ENCODE results near the gene C19orf25.
A peak's percentile ranks its signal among the peaks of the same experiment; 100 is the strongest.

C19orf25 gene

DNA sequence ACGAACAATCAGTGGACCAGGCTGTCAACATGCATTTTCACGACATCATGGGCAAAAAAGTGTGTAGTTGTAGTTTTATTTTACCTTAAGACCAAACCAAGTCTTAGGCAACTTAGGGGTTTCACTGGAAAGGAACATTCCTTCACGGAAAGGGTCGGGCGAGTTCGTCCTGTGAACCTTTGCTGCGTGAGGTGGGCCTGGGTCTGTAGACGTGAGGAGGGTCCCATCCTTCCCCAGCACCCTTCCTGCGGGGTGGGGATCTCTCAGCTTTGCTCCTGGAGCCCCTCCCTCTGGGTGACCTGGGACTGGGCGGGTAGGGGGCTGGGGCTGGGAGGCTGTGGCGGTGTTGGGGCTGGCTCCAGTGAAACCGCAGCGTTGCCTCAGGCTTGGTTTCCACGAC, 53.1 kb downstream of the C19orf25 start:
- DNase-seq (ENCODE audit: insufficient read length, low spot score) (no peak), FAIRE-seq (no peak)
- TF ChIP-seq TAF1 (IDR thresholded peaks at IDR 0.05; ENCODE audit: low read depth, low read length): no peak
- TF ChIP-seq POLR2AphosphoS5 (IDR thresholded peaks at IDR 0.05; ENCODE audit: low read depth, low read length): no peak
- no peak for TF ChIP-seq POLR2A (IDR thresholded peaks at IDR 0.05; ENCODE audit: low read depth, low read length)
- TF ChIP-seq PAX5 (IDR thresholded peaks at IDR 0.05; ENCODE audit: insufficient read depth, low read length, severe bottlenecking): no peak
- TF ChIP-seq POU2F2 (IDR thresholded peaks at IDR 0.05; ENCODE audit: low read depth, low read length): no peak
- TF ChIP-seq SPI1 (IDR thresholded peaks at IDR 0.05; ENCODE audit: low read depth, low read length): no peak

GRCh38 chr19:1425102-1425837, 53.7 kb downstream of the C19orf25 start:
- TF ChIP-seq POLR2AphosphoS5 (IDR thresholded peaks at IDR 0.05; ENCODE audit: low read depth, low read length) (0 out of 2 replicates have a peak, but pooled peaks have one; percentile 19), TAF1 (IDR thresholded peaks at IDR 0.05; ENCODE audit: low read depth, low read length) (no peak)
- DNase-seq (ENCODE audit: insufficient read length, low spot score) (no peak), FAIRE-seq (no peak)

DNA sequence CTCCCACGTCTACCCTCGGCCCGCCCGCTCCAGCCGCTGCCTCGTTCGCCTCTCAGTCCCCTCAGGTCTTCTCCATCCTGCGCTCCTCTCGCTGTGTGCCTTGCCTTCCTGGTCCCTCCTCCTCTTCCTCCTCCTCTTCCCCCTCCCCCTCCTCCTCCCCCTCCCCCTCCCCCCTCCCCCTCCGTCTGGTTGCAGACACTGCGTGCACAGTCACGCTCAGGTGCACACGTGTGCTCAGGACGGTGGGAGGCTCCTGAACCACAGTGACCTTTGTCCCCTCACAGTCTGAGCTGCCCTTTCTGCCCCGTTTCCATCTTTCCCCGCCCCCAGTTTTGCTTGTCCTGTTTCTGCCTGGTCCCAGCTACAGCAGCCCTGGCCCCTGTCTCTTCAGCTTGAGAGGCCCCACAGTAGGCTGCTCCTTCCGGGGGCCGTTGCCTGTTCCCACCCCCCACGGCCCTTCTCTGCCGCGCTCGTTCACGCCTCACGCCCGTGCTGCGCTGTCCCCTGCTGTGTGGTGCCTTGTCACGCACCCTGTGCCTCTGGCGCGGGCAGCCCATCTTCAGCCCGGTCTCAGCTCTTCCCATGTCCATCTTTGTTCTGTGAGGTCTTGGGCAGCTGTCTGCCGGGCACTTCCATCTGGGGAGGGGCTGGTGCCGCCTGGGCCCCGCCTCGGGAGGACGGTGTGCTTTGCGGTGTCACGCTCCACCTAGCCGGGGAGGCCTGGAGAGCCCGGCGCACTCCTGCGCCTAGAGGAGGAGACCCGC, 54.6 kb downstream of the C19orf25 start:
- no peak for DNase-seq (ENCODE audit: insufficient read length, low spot score)
- no peak for FAIRE-seq
- TF ChIP-seq POLR2AphosphoS5 (IDR thresholded peaks at IDR 0.05; ENCODE audit: low read depth, low read length) (no peak; the same call in 1 of the 2 replicates), PAX5 (IDR thresholded peaks at IDR 0.05; ENCODE audit: insufficient read depth, low read length, severe bottlenecking) (no peak), TAF1 (IDR thresholded peaks at IDR 0.05; ENCODE audit: low read depth, low read length) (no peak), SPI1 (IDR thresholded peaks at IDR 0.05; ENCODE audit: low read depth, low read length) (no peak), POLR2A (IDR thresholded peaks at IDR 0.05; ENCODE audit: low read depth, low read length) (no peak), POU2F2 (IDR thresholded peaks at IDR 0.05; ENCODE audit: low read depth, low read length) (no peak)

DNA sequence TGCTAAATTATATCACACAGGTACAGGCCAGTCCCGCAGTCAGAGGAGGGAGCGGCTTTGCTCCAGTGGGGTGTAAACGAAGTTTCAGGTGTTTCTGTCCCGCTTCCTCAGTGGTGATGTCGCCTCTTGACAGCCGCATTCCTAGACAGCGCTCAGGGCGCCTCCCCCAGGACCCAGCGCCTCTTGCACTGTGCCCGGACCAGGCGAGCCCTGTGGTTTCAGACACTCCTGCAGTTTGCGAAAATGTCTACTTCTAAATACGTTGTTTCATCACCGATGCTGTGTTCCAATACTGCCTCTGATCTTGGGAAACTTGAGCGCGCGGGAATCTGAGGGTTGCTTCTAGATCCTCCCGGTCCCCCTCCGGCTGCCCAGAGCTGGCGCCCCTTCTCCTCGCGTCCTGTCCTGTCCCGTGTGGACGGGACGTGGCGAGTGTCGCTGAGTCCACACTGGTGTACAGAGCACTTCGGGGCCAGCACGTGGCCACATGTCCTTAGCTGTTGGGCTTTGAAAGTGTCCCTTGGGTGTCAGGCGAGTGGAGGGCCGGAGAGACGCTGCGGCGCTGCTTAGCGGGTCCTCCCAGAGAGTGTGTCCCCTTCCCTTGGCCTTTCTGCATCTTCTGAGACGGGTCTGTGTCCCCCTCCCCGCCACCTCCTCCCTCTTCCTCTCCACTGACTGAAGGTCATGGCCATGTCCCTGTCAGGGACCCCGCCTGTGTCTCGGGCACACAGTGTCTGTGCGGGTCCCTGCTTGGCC, 55.4 kb downstream of the C19orf25 start:
- TF ChIP-seq SPI1 (IDR thresholded peaks at IDR 0.05; ENCODE audit: low read depth, low read length) (no peak), PAX5 (IDR thresholded peaks at IDR 0.05; ENCODE audit: insufficient read depth, low read length, severe bottlenecking) (no peak), TAF1 (IDR thresholded peaks at IDR 0.05; ENCODE audit: low read depth, low read length) (no peak), POLR2A (IDR thresholded peaks at IDR 0.05; ENCODE audit: low read depth, low read length) (no peak), POU2F2 (IDR thresholded peaks at IDR 0.05; ENCODE audit: low read depth, low read length) (no peak), POLR2AphosphoS5 (IDR thresholded peaks at IDR 0.05; ENCODE audit: low read depth, low read length) (no peak)
- DNase-seq (ENCODE audit: insufficient read length, low spot score) (no peak), FAIRE-seq (no peak)
